HG03095 (cell line): ENCODE data around the gene DVL1.
"Not testable (repeated sequence)": the region's sequence is repeated elsewhere in the genome, so short reads cannot be mapped to it uniquely, and the experiment has no call there.

Source experiments
- ATAC-seq: cut with Tn5 transposase; IDR thresholded peaks from one replicate; pipeline ENCODE4 v1.9.1; 2021; ENCODE audit warnings: moderate library complexity; ENCODE audit not compliant: unreplicated experiment

DVL1 gene

DNA sequence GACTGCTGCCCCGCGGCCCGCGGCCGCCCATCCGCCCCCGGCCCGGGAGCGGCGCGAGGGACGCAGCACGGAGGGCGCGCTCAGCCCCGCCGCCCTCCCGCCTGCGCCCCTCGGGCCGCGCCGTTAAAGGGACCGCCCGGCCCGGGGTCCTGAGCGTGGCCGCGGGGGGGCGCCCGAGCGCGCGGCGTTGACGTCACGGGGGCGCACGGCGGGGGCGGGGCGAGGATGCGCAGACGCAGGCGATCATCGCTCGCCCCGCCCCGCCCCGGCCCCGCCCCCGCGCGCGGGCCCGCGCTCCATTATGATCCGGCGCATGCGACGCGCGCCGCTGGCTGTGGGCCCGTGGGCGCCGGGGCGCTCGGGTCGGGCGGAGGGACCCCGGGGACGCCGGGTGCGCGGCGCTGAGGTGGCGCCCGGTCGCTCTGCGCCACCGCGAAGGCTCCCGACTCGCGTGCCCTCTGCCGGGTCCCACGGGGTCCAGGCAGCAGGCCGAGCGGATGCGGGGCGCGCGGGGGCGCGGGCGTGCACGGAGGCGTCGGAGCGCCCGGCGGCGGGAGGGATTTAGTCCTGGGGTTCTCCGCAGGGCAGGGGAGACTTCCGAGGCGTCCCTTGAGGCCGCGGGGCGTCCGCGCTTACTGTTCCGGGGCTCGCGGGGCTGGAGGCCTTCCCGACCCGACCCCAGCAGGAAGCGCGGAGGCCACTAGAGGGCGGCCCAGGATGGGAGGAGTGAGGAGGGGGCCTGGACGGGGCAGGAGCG, at the start of gene DVL1:
TSS of gene DVL1 (minus strand) at position 163 of the 757 bp plus-strand sequence. CDS start 353 bp downstream, outside the sequence.
- ATAC-seq = peak; percentile 42

GRCh38 chr1:1398677-1399186, 49.5 kb upstream of the DVL1 start:
- ATAC-seq = peak; percentile 4

DNA sequence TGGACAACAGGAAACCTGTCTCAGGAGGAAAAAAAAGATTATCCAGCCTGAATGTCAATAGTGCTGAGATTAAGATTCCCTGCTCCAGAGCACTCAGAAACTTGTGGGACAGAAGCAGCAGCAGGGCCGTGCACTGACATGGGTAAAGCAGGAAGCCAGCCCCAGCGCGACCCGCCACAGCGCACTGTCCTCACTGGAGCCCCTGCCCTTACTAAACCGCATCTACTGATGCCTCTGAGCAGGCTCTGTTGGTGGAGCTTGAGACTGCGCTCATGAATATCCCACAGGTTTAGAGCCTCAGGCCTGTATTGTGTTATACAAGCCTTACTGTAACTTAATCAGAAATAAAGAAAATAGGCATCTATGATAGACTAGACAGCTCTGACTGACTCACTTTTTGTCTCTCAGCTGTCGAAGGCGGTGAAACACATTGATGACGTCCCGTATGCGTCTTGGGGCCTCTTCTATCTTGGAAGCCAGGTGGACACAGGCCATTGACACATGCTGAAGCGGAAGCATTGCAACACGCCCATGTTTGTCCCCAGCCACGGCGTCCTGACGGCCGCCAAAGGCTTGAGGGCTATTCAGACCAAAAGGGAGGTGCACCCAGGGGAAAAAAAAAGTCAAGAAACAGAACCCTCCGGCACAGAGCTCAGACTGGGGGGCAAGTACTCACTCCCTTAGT, 48.8 kb upstream of the DVL1 start:
- no peak for ATAC-seq

- ATAC-seq = no peak
These were observed 45.9 kb upstream of the DVL1 start for GRCh38 chr1:1395166-1395565.

DNA sequence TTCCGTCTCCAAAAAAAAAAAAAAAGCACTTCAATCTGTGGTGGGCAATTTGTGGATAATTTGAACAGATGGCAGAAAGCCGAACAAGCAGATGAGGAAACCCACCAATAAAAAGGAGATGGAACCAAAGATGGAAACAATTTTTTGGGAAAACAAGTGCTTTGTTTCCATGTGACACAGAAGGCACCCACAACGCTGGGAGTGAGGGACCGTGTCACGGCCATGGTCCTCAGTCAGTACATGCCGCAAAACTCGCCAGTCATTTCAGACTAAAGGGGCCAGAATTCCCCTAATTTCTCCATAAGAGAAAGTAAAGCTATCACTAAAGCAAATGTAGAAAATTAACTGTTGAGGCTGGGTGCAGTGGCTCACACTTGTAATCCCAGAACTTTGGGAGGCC, 44.9 kb upstream of the DVL1 start:
- no peak for ATAC-seq

GRCh38 chr1:1393428-1393827, 44.2 kb upstream of the DVL1 start:
- ATAC-seq = no peak

GRCh38 chr1:1393014-1393413, 43.8 kb upstream of the DVL1 start:
- no peak for ATAC-seq

- ATAC-seq = no peak
These were observed 42.0 kb upstream of the DVL1 start for GRCh38 chr1:1391225-1391624.

- no peak for ATAC-seq
These were observed 41.5 kb upstream of the DVL1 start for GRCh38 chr1:1390675-1391074.

- ATAC-seq = no peak
These were observed 38.9 kb upstream of the DVL1 start for GRCh38 chr1:1388078-1388472.

DNA sequence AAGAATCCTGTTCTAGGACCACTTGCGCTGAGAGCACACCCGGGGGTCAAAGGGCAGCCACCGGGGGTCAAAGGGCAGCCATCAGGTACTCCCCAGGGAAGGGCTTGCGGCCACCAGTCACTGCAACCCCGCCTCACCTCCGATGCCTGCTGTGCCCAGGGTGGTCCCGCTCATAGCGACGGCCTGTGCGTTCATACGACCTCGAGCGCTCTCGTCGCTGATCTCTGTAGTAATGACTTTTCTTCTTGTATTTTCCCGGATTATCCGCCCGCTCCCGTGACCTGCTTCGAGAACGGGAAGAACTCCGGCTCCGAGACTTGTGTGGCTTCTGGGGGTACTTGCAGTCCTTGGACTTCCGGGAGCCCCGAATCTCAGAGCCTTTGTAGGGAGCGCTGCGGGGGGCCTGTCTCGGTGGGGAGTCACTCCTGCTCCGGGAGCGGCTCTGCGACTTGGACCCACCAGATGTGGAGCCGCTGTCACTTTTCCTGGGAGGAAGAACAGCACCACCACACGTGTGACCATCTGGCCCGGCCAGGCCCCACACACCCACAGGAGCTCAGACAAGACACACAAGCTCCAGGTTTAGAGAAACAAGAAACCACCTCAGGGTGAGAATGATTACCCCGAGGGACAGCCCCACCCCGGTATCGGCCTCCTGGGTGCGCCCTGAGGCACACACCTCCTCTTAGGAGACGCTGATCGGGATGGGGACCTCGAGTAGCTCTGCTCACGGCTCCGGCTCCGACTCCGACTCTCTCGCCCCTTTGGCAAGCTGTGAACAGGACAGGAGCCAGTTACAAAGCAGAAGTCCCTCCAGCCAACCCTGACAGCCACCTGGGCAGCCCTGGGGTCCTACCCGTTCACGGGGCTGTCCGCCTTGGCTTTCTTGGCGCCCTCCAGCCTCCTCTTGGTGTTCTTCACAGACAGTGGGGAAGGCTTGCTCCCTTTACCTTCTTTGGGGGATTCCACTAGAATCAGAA, 38.2 kb upstream of the DVL1 start:
- no peak for ATAC-seq

DNA sequence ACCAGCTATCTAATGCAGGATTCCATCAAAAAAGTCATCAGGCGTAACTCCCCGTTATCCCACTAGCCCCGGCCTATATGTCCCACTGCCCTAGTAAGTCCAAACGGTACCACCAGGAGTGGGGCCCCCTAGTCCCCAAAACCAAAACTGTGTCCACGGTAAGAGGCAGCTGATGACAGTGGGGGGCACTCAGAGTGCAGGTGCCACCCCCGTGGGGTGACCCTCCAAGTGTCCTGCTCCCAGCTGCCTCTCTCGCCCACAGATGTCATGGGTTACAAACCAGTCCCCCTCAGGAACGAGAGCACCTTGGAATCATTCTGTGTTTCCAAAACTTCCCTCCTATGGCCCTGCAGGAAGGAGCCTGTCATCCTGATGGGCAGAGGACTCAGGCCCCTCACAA, 36.7 kb upstream of the DVL1 start:
- ATAC-seq = no peak

DNA sequence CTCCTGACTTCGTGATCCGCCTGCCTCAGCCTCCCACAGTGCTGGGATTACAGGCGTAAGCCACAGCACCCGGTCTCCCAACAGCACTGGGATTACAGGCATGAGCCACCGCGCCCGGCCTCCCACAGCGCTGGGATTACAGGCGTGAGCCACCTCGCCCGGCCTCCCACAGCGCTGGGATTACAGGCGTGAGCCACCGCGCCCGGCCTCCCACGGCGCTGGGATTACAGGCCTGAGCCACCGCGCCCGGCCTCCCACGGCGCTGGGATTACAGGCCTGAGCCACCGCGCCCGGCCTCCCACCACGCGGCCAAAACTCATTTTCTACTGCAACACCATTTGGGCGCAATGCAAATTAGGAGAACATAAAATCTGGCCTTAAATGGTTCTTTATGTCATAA, 36.1 kb upstream of the DVL1 start:
- not testable (repeated sequence) for ATAC-seq

GRCh38 chr1:1381294-1381693, 32.1 kb upstream of the DVL1 start:
- ATAC-seq = no peak

- ATAC-seq = no peak
These were observed 31.6 kb upstream of the DVL1 start for GRCh38 chr1:1380860-1381259.

GRCh38 chr1:1377540-1378205, 28.5 kb upstream of the DVL1 start:
- no peak for ATAC-seq

DNA sequence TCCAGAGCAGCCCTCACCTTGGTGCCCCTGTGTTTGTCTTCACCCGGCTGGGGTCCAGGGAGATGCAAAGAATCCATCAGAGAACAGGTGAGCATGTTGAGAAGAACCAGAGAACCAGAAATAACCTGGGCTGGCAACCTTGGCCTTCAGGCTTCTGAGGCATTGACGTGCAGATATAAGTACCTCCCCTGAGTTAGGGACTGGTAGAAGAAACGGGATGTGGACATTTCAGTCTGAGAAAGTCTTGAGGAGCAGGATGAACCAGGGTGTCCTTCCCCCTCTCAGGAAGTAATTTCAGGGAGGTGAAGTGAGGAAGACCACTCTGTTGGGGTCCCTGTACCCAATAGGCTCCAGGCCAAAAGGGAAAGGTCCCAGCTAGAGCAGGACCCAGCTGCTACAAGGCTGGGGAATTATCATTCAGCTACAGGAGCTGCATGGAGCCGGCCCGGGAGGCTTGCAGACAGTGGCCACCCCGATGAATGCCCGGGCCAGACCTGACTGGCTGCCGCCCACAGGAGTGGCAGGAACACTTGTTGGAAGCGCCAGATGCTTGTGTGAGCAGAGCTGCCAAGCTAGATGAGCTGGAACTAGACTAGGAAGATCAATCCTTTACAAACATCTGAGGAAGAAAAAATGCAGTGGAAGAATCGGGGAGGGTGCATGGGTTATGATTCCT, 27.5 kb upstream of the DVL1 start:
- no peak for ATAC-seq

- peak; percentile 80 for ATAC-seq
These were observed 25.9 kb upstream of the DVL1 start, which contains the start of gene AURKAIP1 for GRCh38 chr1:1374929-1375662. TSS of gene AURKAIP1 (minus strand) at chr1:1375207. CDS start at chr1:1374756, 451 bp downstream.

DNA sequence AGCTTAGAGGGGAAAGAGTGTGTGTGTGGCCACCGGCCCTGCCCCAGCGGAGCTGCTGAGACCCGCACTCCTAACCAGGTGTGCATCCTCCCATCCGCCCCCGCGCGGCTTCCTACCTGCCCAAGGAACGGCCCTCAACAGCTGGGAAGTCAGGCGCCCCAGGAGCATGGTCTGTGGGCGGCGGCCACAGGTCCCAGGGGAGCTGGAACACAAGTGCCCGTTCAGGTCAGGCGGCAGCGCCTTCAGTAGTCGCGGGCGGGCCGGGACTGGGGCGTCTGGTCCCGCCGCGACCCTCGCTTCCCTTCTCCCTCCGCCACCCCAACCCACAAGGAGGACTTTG, 25.3 kb upstream of the DVL1 start:
- ATAC-seq = no peak
